Coronary artery (tissue), 2 donors: ENCODE results near the gene LINC01488.

ENCODE experiments used
- DNase-seq: peaks from one replicate; pipeline ENCODE4 v3.0.0-alpha.2; 2017; ENCODE audit warnings: low spot score
- H3K27ac ChIP-seq, 2 donors: fragments of 200-600 bp; sonication (generic); one replicate each; pipeline ENCODE4 v1.5.1; 2016 to 2019
- H3K4me3 ChIP-seq: fragments of 200-600 bp; sonication (generic); 2 replicates; pipeline ENCODE4 v1.5.1; 2016; ENCODE audit warnings: mild to moderate bottlenecking, moderate library complexity
- CTCF ChIP-seq: fragments of 200-600 bp; sonication (generic); IDR thresholded peaks from one replicate; pipeline ENCODE4 v1.5.1; 2019; ENCODE audit warnings: antibody characterized with exemption

LINC01488 gene

GRCh38 chr11:69534166-69534530 is 52.7 kb downstream of the LINC01488 start:
- TF ChIP-seq CTCF, result no peak
- no peak for DNase-seq
- Histone ChIP-seq H3K27ac (no peak overlapping the region), H3K4me3 (no peak overlapping the region)

- TF ChIP-seq CTCF, result no peak
- no peak for DNase-seq
- H3K27ac ChIP-seq, result no peak overlapping the region
- no peak overlapping the region for H3K4me3 ChIP-seq
These were observed 54.4 kb downstream of the LINC01488 start for GRCh38 chr11:69535908-69536307.

GRCh38 chr11:69536406-69536805 is 54.9 kb downstream of the LINC01488 start:
- no peak for DNase-seq
- Histone ChIP-seq H3K27ac (no peak overlapping the region), H3K4me3 (no peak overlapping the region)
- TF ChIP-seq CTCF, result no peak

- DNase-seq, result no peak
- H3K4me3 ChIP-seq, result no peak overlapping the region
- no peak for TF ChIP-seq CTCF
- H3K27ac ChIP-seq, result no peak overlapping the region
These were observed 55.7 kb downstream of the LINC01488 start for GRCh38 chr11:69537126-69537525.

GRCh38 chr11:69537855-69538640 is 56.6 kb downstream of the LINC01488 start:
- Histone ChIP-seq H3K4me3 (no peak overlapping the region), H3K27ac (no peak overlapping the region)
- peak; percentile 55 for DNase-seq
- no peak for TF ChIP-seq CTCF

- Histone ChIP-seq H3K27ac (peak overlapping the region in 1 of 2 donors; percentile 86), H3K4me3 (no peak overlapping the region)
- no peak for TF ChIP-seq CTCF
- DNase-seq, result no peak
These were observed 57.4 kb downstream of the LINC01488 start for GRCh38 chr11:69538854-69539253.

- DNase-seq, result peak; percentile 54
- Histone ChIP-seq H3K27ac (peak overlapping the region; percentile 68 to 86), H3K4me3 (peak overlapping the region; percentile 36)
- TF ChIP-seq CTCF, result no peak
These were observed 58.1 kb downstream of the LINC01488 start for GRCh38 chr11:69539416-69540117.
